Parathyroid adenoma (tissue), 2 donors: ENCODE measurements around the gene FAM236A.
"Not testable (repeated sequence)": the region's sequence is repeated elsewhere in the genome, so short reads cannot be mapped to it uniquely, and the experiment has no call there.

Experiments used
- H2AFZ ChIP-seq: fragments of 300-600 bp; sonication (generic); one replicate; pipeline ENCODE4 v1.7.0; 2017; ENCODE audit warnings: antibody characterized with exemption, mild to moderate bottlenecking
- H3K27ac ChIP-seq: fragments of 300-600 bp; sonication (generic); one replicate; pipeline ENCODE4 v1.7.0; 2017
- H3K27me3 ChIP-seq: fragments of 300-600 bp; sonication (generic); one replicate; pipeline ENCODE4 v1.7.0; 2017; ENCODE audit warnings: low read length; ENCODE audit not compliant: control insufficient read depth, insufficient read depth
- H3K36me3 ChIP-seq: fragments of 300-600 bp; sonication (generic); one replicate; pipeline ENCODE4 v1.7.0; 2017; ENCODE audit warnings: low read length; ENCODE audit not compliant: control insufficient read depth, insufficient read depth
- H3K4me1 ChIP-seq: fragments of 300-600 bp; sonication (generic); one replicate; pipeline ENCODE4 v1.7.0; 2017; ENCODE audit warnings: control low read depth
- H3K4me2 ChIP-seq: fragments of 300-600 bp; sonication (generic); one replicate; pipeline ENCODE4 v1.7.0; 2017; ENCODE audit warnings: low read length
- H3K4me3 ChIP-seq: fragments of 300-600 bp; sonication (generic); one replicate; pipeline ENCODE4 v1.7.0; 2017; ENCODE audit warnings: low read depth, low read length
- H3K79me2 ChIP-seq: fragments of 300-600 bp; sonication (generic); one replicate; pipeline ENCODE4 v1.7.0; 2017; ENCODE audit warnings: control low read depth
- H3K9ac ChIP-seq: fragments of 300-600 bp; sonication (generic); one replicate; pipeline ENCODE4 v1.7.0; 2017; ENCODE audit warnings: mild to moderate bottlenecking
- H3K9me3 ChIP-seq: fragments of 300-600 bp; sonication (generic); one replicate; pipeline ENCODE4 v1.7.0; 2017; ENCODE audit warnings: low read length; ENCODE audit not compliant: control insufficient read depth
- donor health status: primary hyperparathyroidism.

The FAM236A gene

GRCh38 chrX:72971859-72972258 is 33.9 kb downstream of the FAM236A start:
- not testable (repeated sequence) for H3K4me1 ChIP-seq, H3K9ac ChIP-seq, H3K79me2 ChIP-seq, H3K27ac ChIP-seq, H3K4me2 ChIP-seq, H2AFZ ChIP-seq, H3K9me3 ChIP-seq, H3K36me3 ChIP-seq, H3K27me3 ChIP-seq, H3K4me3 ChIP-seq

GRCh38 chrX:72974885-72975284 is 36.9 kb downstream of the FAM236A start:
- not testable (repeated sequence) for H3K4me3 ChIP-seq, H3K9me3 ChIP-seq, H3K9ac ChIP-seq, H3K27ac ChIP-seq, H3K4me2 ChIP-seq, H3K79me2 ChIP-seq, H3K36me3 ChIP-seq, H3K27me3 ChIP-seq, H2AFZ ChIP-seq, H3K4me1 ChIP-seq

- not testable (repeated sequence) for H3K79me2 ChIP-seq, H3K4me3 ChIP-seq, H3K4me2 ChIP-seq, H3K4me1 ChIP-seq, H2AFZ ChIP-seq, H3K36me3 ChIP-seq, H3K9me3 ChIP-seq, H3K27ac ChIP-seq, H3K9ac ChIP-seq, H3K27me3 ChIP-seq
Measured at GRCh38 chrX:72980894-72981469, 43.0 kb downstream of the FAM236A start.
